ENCODE data around the gene AMN1. TPM values are rescaled to one million over a fixed set of nuclear protein-coding genes. Genes with fewer than 3 reads are reported as not detected.

Gene AMN1
- total RNA-seq, 1 donor from 2014 or later: 2.3 TPM

GRCh38 chr12:31626270-31626995 lies 102.4 kb downstream of the AMN1 start:
- intact Hi-C loops (cut with micrococcal nuclease): no loop called here
- DNase-seq: no peak
- H3K36me3 Mint-ChIP-seq (ENCODE audit: low read depth): no peaks in the 10 kb centered on the region

GRCh38 chr12:31622038-31622437 lies 106.8 kb downstream of the AMN1 start:
- H3K36me3 Mint-ChIP-seq (ENCODE audit: low read depth): no peaks in the 10 kb centered on the region
- no peaks in the 10 kb centered on the region for H3K9me3 Mint-ChIP-seq
- H3K27me3 Mint-ChIP-seq: peaks cover 2% of the 10 kb centered on the region
- H3K27ac Mint-ChIP-seq: no peak overlapping the region
- H3K4me3 Mint-ChIP-seq: no peak overlapping the region
- intact Hi-C loops (cut with micrococcal nuclease): no loop called here
- H3K4me1 Mint-ChIP-seq: peaks cover 2% of the 10 kb centered on the region
- DNase-seq: no peak

More at GRCh38 chr12:31626270-31626995, 102.4 kb downstream of the AMN1 start:
- Mint-ChIP-seq H3K27ac (no peak overlapping the region), H3K27me3 (no peaks in the 10 kb centered on the region), H3K4me3 (no peak overlapping the region), H3K4me1 (no peaks in the 10 kb centered on the region), H3K9me3 (no peaks in the 10 kb centered on the region)

Other genes with a start within 250 kb of the AMN1 start
- 0.19 TPM in 1 of 2 replicates, not detected in the other for gene DENND5B, start 137.9 kb downstream of the AMN1 start, total RNA-seq
- gene ETFBKMT, start 69.3 kb downstream of the AMN1 start, total RNA-seq: 0.52 and 0.84 TPM in 2 replicates
- gene RESF1, start 230.4 kb upstream of the AMN1 start, total RNA-seq: 51.1 and 55.5 TPM in 2 replicates